Neural cell (in vitro differentiated cells): ENCODE results near the gene MAGEA11.

Experiments
- CTCF ChIP-seq: fragments of 450-650 bp; IDR thresholded peaks from 2 replicates; pipeline ENCODE4 v1.5.1; 2014; ENCODE audit warnings: antibody characterized with exemption, mild to moderate bottlenecking, moderate library complexity; ENCODE audit not compliant: poor library complexity, severe bottlenecking
- EP300 ChIP-seq: fragments of 450-650 bp; conservative IDR thresholded peaks from 2 replicates; pipeline ENCODE4 v1.6.1; 2014; ENCODE audit warnings: antibody characterized with exemption, mild to moderate bottlenecking, moderate library complexity; ENCODE audit not compliant: poor library complexity, severe bottlenecking
- EZH2 ChIP-seq: fragments of 200-600, 300-800 bp; shearing (Covaris generic), sonication (generic); IDR thresholded peaks from 2 replicates; pipeline ENCODE4 v1.6.1; 2014; ENCODE audit warnings: antibody characterized with exemption, low read length, borderline replicate concordance, mild to moderate bottlenecking; ENCODE audit not compliant: insufficient read depth, poor library complexity, severe bottlenecking
- MXI1 ChIP-seq: fragments of 450-650 bp; conservative IDR thresholded peaks from 2 replicates; pipeline ENCODE4 v1.6.1; 2014; ENCODE audit warnings: antibody characterized with exemption, mild to moderate bottlenecking; ENCODE audit not compliant: poor library complexity, severe bottlenecking
- TAF1 ChIP-seq: IDR thresholded peaks from 2 replicates; pipeline ENCODE4 v1.6.1; 2012; ENCODE audit warnings: low read depth

GRCh38 chrX:149687991-149688390 lies 23.9 kb upstream of the MAGEA11 start:
- no peak for TF ChIP-seq CTCF
- no peak for TF ChIP-seq EZH2
- no peak for TF ChIP-seq TAF1
- no peak for TF ChIP-seq EP300
- no peak for TF ChIP-seq MXI1
